Right kidney (tissue), 1 donor: ENCODE results near the gene SALL4.
"Not testable (repeated sequence)": the region's sequence is repeated elsewhere in the genome, so short reads cannot be mapped to it uniquely, and the experiment has no call there.

Experiments
- DNase-seq: peaks from one replicate; pipeline ENCODE4 v3.0.0-alpha.2; 2016

SALL4 gene

GRCh38 chr20:51738261-51738660, 64.1 kb downstream of the SALL4 start:
- DNase-seq: not testable (repeated sequence)

- no peak for DNase-seq
These were observed 65.4 kb downstream of the SALL4 start for GRCh38 chr20:51736947-51737346.

DNA sequence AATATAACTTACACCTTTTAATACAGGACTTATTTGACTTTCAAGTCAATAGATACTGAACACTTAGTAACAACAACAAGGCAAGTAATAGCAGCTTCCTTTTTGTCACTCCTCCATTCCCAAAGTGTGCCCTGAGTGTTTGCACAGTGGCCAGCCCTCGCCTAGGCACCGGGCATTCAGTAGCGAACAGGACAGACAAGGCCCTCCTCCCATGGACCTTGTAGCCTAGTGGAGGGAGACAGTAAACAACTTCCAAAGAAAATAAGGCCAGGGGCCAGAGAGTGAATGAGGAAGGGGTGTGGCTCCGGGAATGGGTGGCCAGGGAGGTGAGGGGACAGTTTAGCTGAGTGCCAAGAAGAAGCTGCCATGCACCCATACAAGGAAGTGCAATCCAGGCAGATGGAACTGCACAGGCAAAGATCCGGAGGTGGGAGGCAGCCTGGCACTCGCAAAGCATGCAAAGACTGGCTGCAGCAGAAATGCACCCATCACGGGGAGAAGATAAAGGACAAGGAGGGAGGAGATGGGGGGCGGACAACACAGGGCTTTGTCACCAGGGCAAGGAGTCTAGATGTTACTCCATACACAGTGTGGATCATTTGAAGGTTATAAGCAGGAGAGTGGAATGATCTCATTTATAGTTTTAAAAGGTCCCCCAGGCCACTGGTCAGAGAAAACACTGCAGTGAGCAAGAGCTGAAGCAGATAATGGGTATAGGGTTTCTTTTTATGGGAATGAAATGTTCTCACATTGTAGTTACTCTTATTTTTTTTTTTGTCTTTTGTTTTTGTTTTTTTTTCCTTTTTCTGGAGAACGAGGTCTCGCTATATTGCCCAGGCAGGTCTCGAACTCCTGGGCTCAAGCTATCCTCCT, 66.4 kb downstream of the SALL4 start:
- no peak for DNase-seq

DNA sequence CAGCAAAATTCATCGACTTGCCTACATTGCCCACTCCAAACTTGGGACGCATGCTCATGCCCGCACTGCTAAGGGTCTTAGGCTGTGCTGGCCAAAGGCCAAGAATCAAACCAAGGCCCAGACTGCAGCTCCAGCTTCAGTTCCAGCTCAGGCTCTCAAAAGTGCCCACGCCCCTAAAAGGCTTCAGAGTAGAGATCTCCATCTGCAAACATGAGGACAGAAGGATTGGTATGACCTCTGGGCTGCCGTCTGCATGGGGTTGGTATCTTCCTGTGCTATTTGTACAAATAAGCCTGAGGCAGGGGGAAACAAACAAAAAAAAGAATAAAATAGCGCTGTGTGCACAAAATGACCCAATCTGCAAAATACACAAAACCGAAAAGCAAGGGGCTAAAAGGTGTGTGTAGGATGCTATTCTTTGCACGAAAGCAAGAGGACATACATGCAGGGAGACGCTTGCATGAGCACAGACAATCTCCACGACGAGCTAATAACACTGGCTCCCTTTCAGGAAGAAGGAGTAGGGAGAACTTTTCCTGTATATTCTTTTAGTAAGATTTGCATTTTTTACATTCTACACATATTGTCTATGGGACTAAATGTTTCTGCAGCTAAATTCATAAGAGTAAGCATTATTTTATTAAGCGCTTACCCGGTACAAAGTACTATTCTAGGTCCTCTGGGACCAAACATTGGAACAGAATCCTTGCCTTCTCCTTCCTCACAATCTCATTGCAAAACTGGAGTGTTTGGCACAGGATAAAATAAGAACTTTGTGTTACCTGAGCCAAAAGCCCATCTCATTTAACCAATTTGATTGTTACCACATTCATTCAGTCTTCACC, 67.2 kb downstream of the SALL4 start:
- no peak for DNase-seq

DNA sequence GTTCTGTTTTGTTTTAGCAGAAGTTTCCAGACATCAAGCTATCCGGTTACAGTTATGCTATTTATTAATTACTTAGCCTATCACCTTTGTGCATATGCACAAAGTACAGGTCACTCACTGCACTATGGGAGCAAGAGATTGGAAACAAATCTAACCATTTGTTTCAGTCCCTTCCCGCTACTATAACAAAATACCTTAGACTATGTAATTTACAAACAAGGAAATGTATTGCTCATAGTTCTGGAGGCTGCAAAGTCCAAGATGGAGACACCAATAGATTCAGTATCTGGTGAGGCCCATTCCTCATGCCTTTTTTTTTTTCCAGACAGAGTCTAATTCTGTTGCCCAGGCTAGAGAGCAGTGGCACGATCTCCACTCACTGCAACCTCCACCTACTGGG, 69.3 kb downstream of the SALL4 start:
- DNase-seq: no peak
